Stimulated activated naive CD4-positive, alpha-beta T cell (primary cell): ENCODE measurements around the gene ADAMTS3.

Experiments
- DNase-seq, 6 experiments: peaks; one replicate each; lab custom pipeline; 2025; lab: John Stamatoyannopoulos, UW

Gene ADAMTS3

DNA sequence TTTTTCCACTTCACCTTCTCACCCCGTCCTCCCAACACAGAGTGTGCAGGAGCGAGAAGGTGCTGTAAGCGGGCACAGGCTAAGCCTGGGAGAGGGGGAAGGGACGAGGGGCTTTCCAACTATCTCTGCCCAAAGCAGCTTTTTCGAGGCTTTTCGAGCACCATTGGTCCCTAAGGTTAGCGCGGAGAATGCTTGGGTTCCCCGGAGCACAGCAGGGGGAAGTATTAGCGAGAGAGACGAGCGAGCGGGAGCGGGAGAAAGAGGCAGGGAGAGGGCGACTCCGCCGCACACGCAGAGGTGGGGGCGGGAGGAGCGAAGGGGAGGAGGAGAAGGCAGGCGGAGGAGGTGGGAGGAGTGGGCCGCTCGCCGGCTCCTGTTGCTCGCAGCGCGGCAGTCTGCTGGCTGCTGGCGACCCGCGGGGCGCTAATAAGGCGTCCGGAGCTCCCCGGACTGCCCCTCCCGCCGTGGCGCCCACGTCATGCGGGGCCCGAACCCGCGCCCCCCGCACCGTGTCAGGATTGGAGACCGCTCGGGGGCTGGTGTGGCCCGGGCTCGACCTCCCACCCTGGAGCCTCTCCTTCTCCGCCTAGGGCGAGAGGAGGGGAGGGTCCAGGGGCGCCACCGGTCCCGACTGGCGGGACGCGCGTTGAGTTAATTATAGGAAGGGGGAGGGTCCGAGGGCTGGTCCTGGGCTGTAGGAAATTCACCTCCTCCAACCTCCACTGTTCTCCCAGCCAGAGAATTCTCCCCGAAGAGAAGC, at the start of gene ADAMTS3:
Gene ADAMTS3, minus strand, starts transcription at position 263 of the 760 bp plus-strand sequence. CDS start 459 bp downstream, outside the sequence.
- DNase-seq, result peak in 1 of 6 experiments; percentile 2

DNA sequence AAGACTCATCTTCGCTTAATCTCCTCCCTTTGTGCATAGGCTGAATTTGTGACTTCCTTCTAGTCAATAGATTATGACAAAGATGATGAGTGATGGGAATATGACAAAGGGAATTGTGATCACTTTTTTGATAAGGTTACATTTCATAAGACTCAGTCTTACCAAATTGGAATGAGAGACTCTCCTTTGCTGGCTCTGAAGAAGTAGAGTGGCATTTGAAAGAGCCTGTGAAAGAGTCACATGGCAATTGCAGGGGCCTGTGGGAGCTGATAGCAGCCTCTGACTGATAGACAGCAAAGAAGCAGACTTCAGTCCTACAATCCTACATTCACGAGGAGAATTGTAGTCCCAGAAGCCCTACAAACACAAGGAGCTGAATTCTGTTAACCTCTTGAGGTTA, 44.9 kb upstream of the ADAMTS3 start:
- no peak for DNase-seq

- DNase-seq, result no peak
These were observed 37.7 kb upstream of the ADAMTS3 start for GRCh38 chr4:72606751-72607150.

DNA sequence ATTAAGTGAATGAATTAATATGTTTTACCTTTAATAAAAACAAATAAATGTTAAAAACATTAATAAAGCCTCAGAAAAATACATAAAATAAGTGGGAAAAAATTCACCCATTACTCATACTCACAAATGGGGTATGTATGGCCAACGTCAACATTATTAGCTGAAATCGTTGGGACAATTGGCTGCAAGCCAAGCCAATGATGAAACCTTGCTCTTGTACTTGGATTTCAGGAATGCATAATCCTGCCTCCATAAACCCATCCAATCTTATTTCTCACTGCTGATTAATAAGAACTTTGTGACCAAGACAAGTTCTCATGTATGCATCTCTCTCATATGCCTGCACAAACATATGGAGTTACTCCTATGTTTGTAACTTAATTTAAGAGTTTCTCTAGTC, 35.3 kb upstream of the ADAMTS3 start:
- no peak for DNase-seq

GRCh38 chr4:72602396-72603376, 33.7 kb upstream of the ADAMTS3 start:
- DNase-seq, result no peak

DNA sequence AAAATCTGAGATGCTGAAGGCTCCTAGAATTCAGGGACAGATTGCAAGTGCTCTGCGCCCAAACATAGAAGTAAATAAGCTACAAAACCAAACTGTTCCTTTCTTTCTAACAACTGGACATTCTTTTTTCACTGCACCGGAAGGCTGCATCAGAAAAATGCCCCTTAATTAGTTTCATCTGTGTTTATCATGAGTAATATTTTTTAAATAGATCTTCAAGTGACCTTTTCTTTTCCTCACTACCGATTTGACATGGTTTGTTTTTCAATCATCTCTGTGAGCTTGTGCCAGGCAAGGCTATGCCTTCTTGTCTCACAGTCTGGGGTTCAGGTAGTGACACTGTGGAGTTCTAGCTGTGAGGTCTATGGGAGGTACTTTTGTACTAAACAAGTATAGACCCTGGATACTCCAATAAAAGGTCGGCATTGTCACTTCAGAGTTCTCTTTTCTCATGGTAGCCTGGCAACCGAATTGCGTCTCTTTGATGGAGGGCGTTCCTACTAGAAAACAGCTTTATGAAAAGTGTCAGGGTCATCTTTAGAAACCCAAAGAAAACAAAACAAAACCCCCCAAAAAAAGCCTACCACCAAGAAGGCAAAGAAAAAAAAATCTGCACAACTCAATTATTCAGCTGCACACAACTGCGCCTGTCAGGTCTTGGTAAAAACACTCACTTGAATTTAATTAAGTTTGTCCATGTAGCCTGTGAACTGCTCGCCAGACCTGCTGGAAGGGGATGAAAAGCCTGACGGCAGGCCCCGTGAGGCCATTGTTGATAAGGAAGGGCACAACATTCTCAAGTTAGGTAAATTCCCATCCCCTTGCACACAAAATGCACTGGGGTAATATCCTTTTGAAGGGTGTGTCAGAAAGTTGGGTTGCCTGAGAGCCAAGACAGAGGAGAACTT, 22.8 kb upstream of the ADAMTS3 start:
- no peak for DNase-seq

GRCh38 chr4:72587334-72587733, 18.3 kb upstream of the ADAMTS3 start:
- DNase-seq, result no peak

DNA sequence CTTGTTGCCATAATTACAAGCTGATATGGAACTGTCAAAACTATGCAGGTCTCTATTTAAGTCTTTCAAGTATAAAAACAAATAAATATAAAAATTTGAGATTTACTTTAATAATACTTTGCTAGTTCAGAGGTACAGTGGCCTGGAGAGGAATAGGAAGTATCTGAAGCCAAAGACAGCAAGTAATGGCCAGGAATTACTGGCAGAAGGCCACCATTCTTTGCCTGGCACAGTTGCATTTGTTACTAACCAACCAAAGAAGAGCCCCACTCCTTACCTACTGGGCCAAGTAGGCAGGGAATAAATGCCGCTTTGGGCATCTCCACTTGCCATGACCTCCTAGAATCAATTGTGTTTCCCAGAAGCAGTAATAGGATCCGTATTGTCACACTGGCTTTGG, 13.8 kb upstream of the ADAMTS3 start:
- no peak for DNase-seq

DNA sequence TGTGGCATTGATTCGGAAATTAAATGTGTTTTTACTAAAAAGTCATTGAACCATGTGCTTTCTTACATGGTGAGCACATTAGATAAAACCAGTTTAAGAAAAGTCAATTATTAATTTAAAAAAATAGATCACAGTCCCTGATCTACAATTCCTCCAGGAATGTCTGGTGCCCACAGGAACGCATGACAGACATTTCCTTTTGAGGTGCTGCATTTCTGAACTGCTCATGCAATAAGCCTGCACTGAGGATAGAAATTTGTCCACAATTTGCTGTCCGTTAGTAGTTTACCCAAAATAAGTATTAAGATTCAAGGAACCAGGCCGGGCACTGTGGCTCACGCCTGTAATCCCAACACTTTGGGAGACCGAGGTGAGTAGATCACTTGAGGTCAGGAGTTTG, 8.2 kb upstream of the ADAMTS3 start:
- no peak for DNase-seq

- no peak for DNase-seq
These were observed 2.3 kb upstream of the ADAMTS3 start for GRCh38 chr4:72571337-72571736.

DNA sequence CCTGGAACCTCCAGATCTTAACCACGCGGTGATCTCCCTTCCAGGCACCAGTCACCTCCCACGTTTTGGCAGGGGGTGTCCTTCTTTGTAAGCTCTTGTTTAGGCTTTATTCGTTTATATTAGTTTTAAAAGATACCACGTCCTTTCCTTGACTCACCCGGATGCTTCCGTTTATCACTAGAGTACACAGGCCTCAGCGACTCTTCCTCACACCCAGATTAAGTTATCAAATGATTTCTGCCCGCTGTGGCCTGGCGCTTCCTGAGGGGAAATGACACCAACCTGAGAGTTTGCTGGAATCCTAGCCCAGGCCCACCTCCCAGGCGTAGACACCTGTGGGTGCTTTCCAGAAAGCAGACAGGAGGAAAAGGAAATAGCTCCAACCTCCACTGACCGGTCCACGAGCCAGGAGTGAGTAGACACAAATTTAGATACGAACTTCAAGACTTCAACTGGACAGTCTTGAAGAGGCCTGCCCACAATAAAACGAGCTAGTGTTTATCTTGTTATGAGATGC, 756 bp upstream of the ADAMTS3 start:
- DNase-seq, result no peak

DNA sequence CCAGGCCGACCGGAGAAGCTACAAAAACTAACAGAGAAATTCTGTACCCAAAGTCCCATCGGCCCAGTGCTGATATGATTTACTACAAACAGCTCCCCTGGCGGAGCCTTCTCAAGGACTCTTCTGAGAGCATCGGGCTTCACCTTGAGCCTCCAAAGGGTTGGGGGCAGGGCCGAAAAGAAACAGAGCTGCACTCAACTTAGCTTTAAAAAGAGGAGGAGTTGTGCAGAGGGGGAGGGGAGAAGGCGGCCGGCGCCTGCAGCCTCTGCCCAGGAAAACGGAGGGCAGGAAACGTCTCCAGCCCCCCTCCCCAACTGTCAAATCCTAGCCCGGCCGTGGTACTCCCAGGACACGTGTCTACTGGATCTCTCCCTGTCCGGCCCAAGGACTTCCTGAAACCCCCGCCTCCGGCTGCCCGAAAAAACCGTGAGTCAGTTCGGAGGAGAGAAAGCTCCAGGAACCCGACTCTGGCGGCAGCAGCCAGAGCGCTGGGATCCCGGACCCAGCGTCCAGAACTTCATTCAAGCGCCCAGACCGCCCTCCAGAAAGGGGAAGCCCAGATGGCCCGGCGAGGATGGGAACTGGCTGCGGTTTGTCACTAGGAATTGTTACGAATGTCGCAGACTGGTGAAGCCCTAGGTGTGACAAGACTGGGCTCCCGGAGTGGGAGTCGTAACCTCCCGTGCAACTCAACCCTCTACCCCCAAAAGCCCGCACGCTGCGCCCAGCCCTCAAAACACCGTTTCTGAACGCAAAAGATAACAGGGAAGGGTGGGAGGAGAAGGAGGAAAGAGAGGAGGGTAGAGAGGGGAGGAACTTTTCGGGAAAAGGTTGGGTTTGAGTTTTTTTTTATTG, 973 bp downstream of the ADAMTS3 start:
- DNase-seq, result peak in 1 of 6 experiments; percentile 9

DNA sequence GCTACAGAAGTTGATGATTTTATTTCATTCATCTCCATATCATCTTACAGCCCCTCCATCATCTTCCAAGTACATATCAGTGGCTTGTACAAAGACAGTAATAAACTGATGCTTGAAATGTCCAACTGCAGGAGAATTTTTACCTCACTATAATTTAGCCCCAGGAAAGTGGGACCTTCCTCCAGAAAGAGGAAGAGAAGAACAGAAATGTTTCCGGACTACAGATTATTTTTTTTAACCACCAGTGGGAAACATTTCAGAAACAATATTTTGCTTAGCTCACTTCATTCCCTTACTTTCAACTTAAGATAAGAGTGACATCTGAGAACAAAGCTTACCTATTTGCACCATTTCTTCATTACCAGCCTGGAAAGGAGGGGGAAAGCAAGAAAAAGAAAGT, 2.0 kb downstream of the ADAMTS3 start:
- no peak for DNase-seq

DNA sequence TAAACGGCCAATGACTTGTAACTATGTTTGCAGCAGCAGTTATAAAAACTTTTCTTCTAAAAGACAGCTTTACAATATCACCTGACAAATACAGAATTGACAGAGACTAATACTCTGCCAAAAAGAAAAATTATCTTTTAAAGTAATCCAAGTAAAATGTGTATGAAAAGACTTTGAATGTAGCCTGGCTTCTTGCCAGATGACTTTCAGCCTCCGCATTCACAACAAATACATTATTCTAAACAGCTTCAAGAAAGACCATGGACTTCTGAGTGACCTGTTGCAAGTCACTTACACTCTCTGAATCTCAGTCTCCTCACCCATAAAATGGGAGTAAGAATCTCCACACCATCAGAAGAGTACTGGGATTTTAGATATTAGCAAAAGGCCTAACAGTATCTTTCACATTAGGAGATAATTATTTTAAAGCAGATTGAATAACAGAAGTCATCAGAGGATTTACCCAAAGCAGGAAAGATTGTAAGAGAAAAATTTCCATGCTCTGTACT, 2.5 kb downstream of the ADAMTS3 start:
- DNase-seq, result no peak

DNA sequence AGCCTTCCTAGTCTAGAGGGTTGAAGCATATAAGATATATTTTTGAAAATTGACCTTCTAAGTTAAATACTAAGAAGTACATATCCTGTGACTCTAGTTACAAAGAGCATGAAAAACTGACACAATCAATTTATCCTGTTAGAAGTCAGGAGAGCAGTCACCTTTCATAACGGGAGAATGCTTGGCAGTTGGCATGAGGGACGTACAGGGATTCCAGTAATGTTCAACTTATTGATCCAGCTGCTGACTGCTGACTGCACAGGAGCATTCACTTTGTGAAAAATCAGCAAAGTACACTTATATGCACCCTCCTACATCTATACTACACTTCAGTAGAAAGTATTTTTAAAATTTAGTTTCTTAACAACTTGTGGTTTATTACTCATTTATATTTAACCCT, 4.2 kb downstream of the ADAMTS3 start:
- DNase-seq, result no peak

GRCh38 chr4:72564184-72564583, 4.8 kb downstream of the ADAMTS3 start:
- DNase-seq, result no peak

GRCh38 chr4:72558655-72559054, 10.4 kb downstream of the ADAMTS3 start:
- no peak for DNase-seq

DNA sequence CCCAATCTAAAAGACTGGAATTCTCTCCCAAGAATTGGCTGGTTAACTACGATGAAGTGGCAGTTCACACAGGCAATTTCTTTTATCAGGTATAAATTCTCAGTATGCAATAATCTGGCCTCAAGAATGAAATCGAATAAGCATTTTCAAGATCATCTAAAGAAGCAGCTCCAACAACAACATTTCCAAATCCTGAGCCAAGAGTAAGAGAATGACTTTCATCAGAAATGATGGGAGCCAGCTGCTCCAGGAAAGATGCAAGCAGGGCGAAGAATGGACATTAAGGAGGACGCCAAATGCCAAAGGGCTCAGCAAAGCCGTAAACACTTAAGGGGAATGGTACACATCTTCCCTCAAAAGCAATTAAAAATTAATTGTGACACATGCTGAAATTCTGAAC, 12.0 kb downstream of the ADAMTS3 start:
- DNase-seq, result no peak

DNA sequence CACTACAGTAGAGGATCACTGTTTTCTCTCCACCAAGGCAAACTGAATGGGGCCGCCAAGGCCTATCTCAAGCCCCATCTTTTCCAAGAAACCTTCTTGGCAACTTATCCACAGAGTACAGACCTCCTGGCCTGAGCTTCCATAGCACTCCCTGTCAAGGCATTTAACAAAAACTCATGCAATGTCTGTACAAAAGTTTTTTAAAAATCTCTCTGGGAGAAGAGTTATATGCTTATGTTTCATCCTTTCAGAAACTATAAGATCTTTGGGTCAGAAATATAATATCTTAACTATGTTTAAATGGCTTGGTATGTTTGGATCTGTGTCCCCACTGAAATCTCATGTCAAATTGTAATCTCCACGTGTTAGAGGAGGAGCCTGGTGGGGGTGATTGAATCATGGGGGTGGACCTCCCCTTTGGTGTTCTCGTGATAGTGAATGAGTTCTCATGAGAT, 13.6 kb downstream of the ADAMTS3 start:
- DNase-seq, result no peak
